Right renal pelvis (tissue), 4 donors: ENCODE measurements around the gene KRTAP4-6. TPM values are rescaled to one million over a fixed set of nuclear protein-coding genes. Genes with fewer than 3 reads are reported as not detected.
"Not testable (repeated sequence)": the region's sequence is repeated elsewhere in the genome, so short reads cannot be mapped to it uniquely, and the experiment has no call there.

Experiments used
- DNase-seq, 4 donors: peaks; one replicate each; pipeline ENCODE4 v3.0.0-alpha.2; 2013; ENCODE audit warnings: low read depth in 4 of 4, low spot score in 3 of 4, missing footprints in 1 of 4
- polyA plus RNA-seq, 4 donors: library from polyadenylated mRNA; unstranded; fragments of 120-200 nt; gene quantifications; one replicate each; pipeline ENCODE4 v1.2.1, GENCODE V29; 2013; ENCODE audit not compliant: insufficient read length in 4 of 4

The KRTAP4-6 gene
- not detected for polyA plus RNA-seq

- DNase-seq, result no peak
Measured at GRCh38 chr17:41140360-41141131, at the start of gene KRTAP4-6. KRTAP4-6 (minus strand) TSS chr17:41140544; CDS start chr17:41140487, 57 bp downstream.

- not testable (repeated sequence) for DNase-seq
Measured at GRCh38 chr17:41189837-41190318, 49.5 kb upstream of the KRTAP4-6 start, which contains the start of gene KRTAP9-1. KRTAP9-1 (plus strand) TSS chr17:41189887; CDS start chr17:41189887, 0 bp downstream.

GRCh38 chr17:41186872-41187271 lies 46.5 kb upstream of the KRTAP4-6 start:
- no peak for DNase-seq

- DNase-seq, result no peak
Measured at GRCh38 chr17:41185001-41185400, 44.7 kb upstream of the KRTAP4-6 start.

GRCh38 chr17:41184480-41184961 lies 44.2 kb upstream of the KRTAP4-6 start, which contains the start of gene KRTAP4-1:
KRTAP4-1 (minus strand) TSS chr17:41184911; CDS start chr17:41184854, 57 bp downstream.
- no peak for DNase-seq

- DNase-seq, result no peak
Measured at GRCh38 chr17:41178843-41179616, 38.7 kb upstream of the KRTAP4-6 start.

- DNase-seq, result no peak
Measured at GRCh38 chr17:41178341-41178740, 38.0 kb upstream of the KRTAP4-6 start.

- DNase-seq, result no peak
Measured at GRCh38 chr17:41177727-41178271, 37.5 kb upstream of the KRTAP4-6 start, which contains the start of gene KRTAP4-2. KRTAP4-2 (minus strand) TSS chr17:41178221; CDS start chr17:41178164, 57 bp downstream.

- no peak for DNase-seq
Measured at GRCh38 chr17:41176744-41177387, 36.5 kb upstream of the KRTAP4-6 start.

GRCh38 chr17:41171886-41172285 lies 31.5 kb upstream of the KRTAP4-6 start:
- no peak for DNase-seq

GRCh38 chr17:41168121-41168520 lies 27.8 kb upstream of the KRTAP4-6 start, which contains the start of gene KRTAP4-3:
KRTAP4-3 (minus strand) TSS chr17:41168221; CDS start chr17:41168172, 49 bp downstream.
- DNase-seq, result no peak

- DNase-seq, result no peak
Measured at GRCh38 chr17:41167561-41167960, 27.2 kb upstream of the KRTAP4-6 start.

- DNase-seq, result no peak
Measured at GRCh38 chr17:41163828-41164227, 23.5 kb upstream of the KRTAP4-6 start.

GRCh38 chr17:41160648-41161047 lies 20.3 kb upstream of the KRTAP4-6 start, which contains the start of gene KRTAP4-4:
KRTAP4-4 (minus strand) TSS chr17:41160748; CDS start chr17:41160691, 57 bp downstream.
- DNase-seq, result no peak

GRCh38 chr17:41160190-41160589 lies 19.8 kb upstream of the KRTAP4-6 start:
- not testable (repeated sequence) for DNase-seq

- no peak for DNase-seq
Measured at GRCh38 chr17:41153856-41154255, 13.5 kb upstream of the KRTAP4-6 start.

GRCh38 chr17:41151525-41151924 lies 11.2 kb upstream of the KRTAP4-6 start:
- no peak for DNase-seq

- DNase-seq, result no peak
Measured at GRCh38 chr17:41150026-41150425, 9.7 kb upstream of the KRTAP4-6 start.

- no peak for DNase-seq
Measured at GRCh38 chr17:41149652-41149985, 9.3 kb upstream of the KRTAP4-6 start, which contains the start of gene KRTAP4-5. KRTAP4-5 (minus strand) TSS chr17:41149825; CDS start chr17:41149767, 58 bp downstream.
